ENCODE results near the gene STARD7.
"Not testable (repeated sequence)": the region's sequence is repeated elsewhere in the genome, so short reads cannot be mapped to it uniquely, and the experiment has no call there.

The STARD7 gene

GRCh38 chr2:96163415-96163767, 45.2 kb downstream of the STARD7 start:
- no peak overlapping the region for H3K4me2 ChIP-seq
- H4K20me1 ChIP-seq (ENCODE audit: insufficient read depth), result no peaks in the 10 kb centered on the region
- H3K27ac ChIP-seq, result no peak overlapping the region
- H3K79me2 ChIP-seq (ENCODE audit: insufficient read depth, low read depth), result no peaks in the 10 kb centered on the region
- H3K4me3 ChIP-seq (IDR thresholded peaks at IDR 0.05; ENCODE audit: insufficient read depth, low read depth, low read length), result no peak overlapping the region
- no peaks in the 10 kb centered on the region for H3K36me3 ChIP-seq (ENCODE audit: insufficient read depth)
- no peak overlapping the region for H2AFZ ChIP-seq (ENCODE audit: low read depth)
- H3K27me3 ChIP-seq (ENCODE audit: insufficient read depth, low read depth), result no peaks in the 10 kb centered on the region
- H3K4me1 ChIP-seq (ENCODE audit: low read depth, poor library complexity, severe bottlenecking), result no peaks in the 10 kb centered on the region
- H3K9ac ChIP-seq, result no peak overlapping the region
- TF ChIP-seq CTCF (conservative IDR thresholded peaks at IDR 0.05; ENCODE audit: low read depth, low read length), result no peak

GRCh38 chr2:96161898-96162297, 46.7 kb downstream of the STARD7 start:
- H2AFZ ChIP-seq (ENCODE audit: low read depth), result no peak overlapping the region
- no peaks in the 10 kb centered on the region for H3K36me3 ChIP-seq (ENCODE audit: insufficient read depth)
- no peak for TF ChIP-seq CTCF (conservative IDR thresholded peaks at IDR 0.05; ENCODE audit: low read depth, low read length)
- no peak overlapping the region for H3K27ac ChIP-seq
- H3K4me2 ChIP-seq, result no peak overlapping the region
- no peaks in the 10 kb centered on the region for H3K79me2 ChIP-seq (ENCODE audit: insufficient read depth, low read depth)
- H3K27me3 ChIP-seq (ENCODE audit: insufficient read depth, low read depth), result no peaks in the 10 kb centered on the region
- peaks cover 4% of the 10 kb centered on the region for H3K4me1 ChIP-seq (ENCODE audit: low read depth, poor library complexity, severe bottlenecking)
- H3K4me3 ChIP-seq (IDR thresholded peaks at IDR 0.05; ENCODE audit: insufficient read depth, low read depth, low read length), result no peak overlapping the region
- H4K20me1 ChIP-seq (ENCODE audit: insufficient read depth), result no peaks in the 10 kb centered on the region
- no peak overlapping the region for H3K9ac ChIP-seq

- H2AFZ ChIP-seq (ENCODE audit: low read depth); H4K20me1 ChIP-seq (ENCODE audit: insufficient read depth); H3K27me3 ChIP-seq (ENCODE audit: insufficient read depth, low read depth); H3K9ac ChIP-seq; H3K4me3 ChIP-seq (IDR thresholded peaks at IDR 0.05; ENCODE audit: insufficient read depth, low read depth, low read length); H3K4me2 ChIP-seq; H3K36me3 ChIP-seq (ENCODE audit: insufficient read depth); H3K79me2 ChIP-seq (ENCODE audit: insufficient read depth, low read depth); H3K27ac ChIP-seq: not testable (repeated sequence)
- H3K4me1 ChIP-seq (ENCODE audit: low read depth, poor library complexity, severe bottlenecking), result peaks cover 19% of the 10 kb centered on the region
These were observed 48.3 kb downstream of the STARD7 start for GRCh38 chr2:96160366-96160765.

GRCh38 chr2:96159084-96159830, 49.4 kb downstream of the STARD7 start:
- no peak overlapping the region for H3K27ac ChIP-seq
- H3K27me3 ChIP-seq (ENCODE audit: insufficient read depth, low read depth), result no peaks in the 10 kb centered on the region
- no peak overlapping the region for H3K4me2 ChIP-seq
- H3K4me1 ChIP-seq (ENCODE audit: low read depth, poor library complexity, severe bottlenecking), result peaks cover 19% of the 10 kb centered on the region
- no peak overlapping the region for H2AFZ ChIP-seq (ENCODE audit: low read depth)
- H3K79me2 ChIP-seq (ENCODE audit: insufficient read depth, low read depth), result no peaks in the 10 kb centered on the region
- H3K36me3 ChIP-seq (ENCODE audit: insufficient read depth), result no peaks in the 10 kb centered on the region
- no peaks in the 10 kb centered on the region for H4K20me1 ChIP-seq (ENCODE audit: insufficient read depth)
- TF ChIP-seq CTCF (conservative IDR thresholded peaks at IDR 0.05; ENCODE audit: low read depth, low read length), result no peak
- H3K4me3 ChIP-seq (IDR thresholded peaks at IDR 0.05; ENCODE audit: insufficient read depth, low read depth, low read length), result no peak overlapping the region
- no peak overlapping the region for H3K9ac ChIP-seq

GRCh38 chr2:96158554-96158940, 50.1 kb downstream of the STARD7 start:
- no peak overlapping the region for H3K9ac ChIP-seq
- TF ChIP-seq CTCF (conservative IDR thresholded peaks at IDR 0.05; ENCODE audit: low read depth, low read length), result no peak
- no peaks in the 10 kb centered on the region for H3K36me3 ChIP-seq (ENCODE audit: insufficient read depth)
- H3K4me3 ChIP-seq (IDR thresholded peaks at IDR 0.05; ENCODE audit: insufficient read depth, low read depth, low read length), result no peak overlapping the region
- no peaks in the 10 kb centered on the region for H4K20me1 ChIP-seq (ENCODE audit: insufficient read depth)
- H3K27me3 ChIP-seq (ENCODE audit: insufficient read depth, low read depth), result no peaks in the 10 kb centered on the region
- H3K27ac ChIP-seq, result no peak overlapping the region
- H3K4me1 ChIP-seq (ENCODE audit: low read depth, poor library complexity, severe bottlenecking), result peaks cover 19% of the 10 kb centered on the region
- H3K79me2 ChIP-seq (ENCODE audit: insufficient read depth, low read depth), result no peaks in the 10 kb centered on the region
- H2AFZ ChIP-seq (ENCODE audit: low read depth), result no peak overlapping the region
- no peak overlapping the region for H3K4me2 ChIP-seq

All from KMS-11 (cell line).